ENCODE measurements around the gene TRIM31. TPM values are rescaled to one million over a fixed set of nuclear protein-coding genes. Genes with fewer than 3 reads are reported as not detected.
A peak's percentile ranks its signal among the peaks of the same experiment; 100 is the strongest.

Gene TRIM31
- total RNA-seq, 4 donors from 2014 or later: 1.3 TPM; not detected in 3

DNA sequence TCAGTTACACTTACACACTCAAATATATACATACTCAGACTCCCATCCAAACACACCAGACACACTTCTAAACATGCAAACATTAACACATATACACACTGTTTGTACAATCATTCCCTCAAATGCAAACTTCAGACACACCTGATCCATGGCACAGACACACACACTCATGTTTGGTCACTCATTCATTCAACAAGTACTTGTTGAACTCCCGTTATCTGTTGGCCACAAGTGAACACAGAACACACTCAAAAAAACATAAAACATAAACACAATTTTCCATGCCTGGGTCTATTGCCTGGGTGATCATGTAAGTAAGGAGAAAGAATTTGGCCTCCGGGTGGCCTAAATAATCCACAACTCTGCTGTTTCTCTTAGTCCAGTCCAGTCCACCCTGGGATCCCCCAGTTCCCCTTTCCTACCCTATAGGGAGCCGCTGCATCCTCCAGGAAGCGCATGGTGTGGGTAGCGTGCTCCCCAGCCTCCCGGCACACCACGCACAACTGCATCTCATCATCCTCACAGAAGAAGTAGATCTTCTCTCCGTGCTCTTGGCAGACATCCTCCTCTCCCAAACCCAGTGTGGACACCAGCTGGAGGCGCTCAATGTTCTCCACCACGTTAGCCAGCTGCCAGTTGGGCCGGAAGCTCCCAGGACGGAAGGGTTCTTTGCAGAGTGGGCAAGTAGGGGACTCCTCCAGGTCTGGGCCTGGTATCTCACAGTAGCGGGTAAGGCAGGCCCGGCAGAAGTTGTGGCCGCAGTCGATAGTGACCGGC lies 47.3 kb upstream of the TRIM31 start:
- Histone ChIP-seq H3K4me3 (no peak overlapping the region), H3K27ac (replicated peaks in 1 of 4) (no peak overlapping the region), H3K4me1 (peaks cover 1 to 10% (median 7%) of the 10 kb centered on the region in 4 donors), H3K36me3 (no peaks in the 10 kb centered on the region), H3K27me3 (peaks cover 0 to 37% (median 0%) of the 10 kb centered on the region in 4 donors), H3K9me3 (no peaks in the 10 kb centered on the region)
- no peak for TF ChIP-seq POLR2AphosphoS5 (IDR thresholded peaks at IDR 0.05)
- TF ChIP-seq, protein P1, sequence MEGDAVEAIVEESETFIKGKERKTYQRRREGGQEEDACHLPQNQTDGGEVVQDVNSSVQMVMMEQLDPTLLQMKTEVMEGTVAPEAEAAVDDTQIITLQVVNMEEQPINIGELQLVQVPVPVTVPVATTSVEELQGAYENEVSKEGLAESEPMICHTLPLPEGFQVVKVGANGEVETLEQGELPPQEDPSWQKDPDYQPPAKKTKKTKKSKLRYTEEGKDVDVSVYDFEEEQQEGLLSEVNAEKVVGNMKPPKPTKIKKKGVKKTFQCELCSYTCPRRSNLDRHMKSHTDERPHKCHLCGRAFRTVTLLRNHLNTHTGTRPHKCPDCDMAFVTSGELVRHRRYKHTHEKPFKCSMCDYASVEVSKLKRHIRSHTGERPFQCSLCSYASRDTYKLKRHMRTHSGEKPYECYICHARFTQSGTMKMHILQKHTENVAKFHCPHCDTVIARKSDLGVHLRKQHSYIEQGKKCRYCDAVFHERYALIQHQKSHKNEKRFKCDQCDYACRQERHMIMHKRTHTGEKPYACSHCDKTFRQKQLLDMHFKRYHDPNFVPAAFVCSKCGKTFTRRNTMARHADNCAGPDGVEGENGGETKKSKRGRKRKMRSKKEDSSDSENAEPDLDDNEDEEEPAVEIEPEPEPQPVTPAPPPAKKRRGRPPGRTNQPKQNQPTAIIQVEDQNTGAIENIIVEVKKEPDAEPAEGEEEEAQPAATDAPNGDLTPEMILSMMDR (IDR thresholded peaks at IDR 0.05): no peak
- no peak for TF ChIP-seq EP300 (IDR thresholded peaks at IDR 0.05)
- TF ChIP-seq POLR2A (IDR thresholded peaks at IDR 0.05; ENCODE audit: low read depth): no peak
- 91% methylated on average over 12 of the region's 17 CpGs for WGBS
- DNase-seq (ENCODE audit: extremely low spot score): peak; percentile 90
- intact Hi-C loops (cut with DNase I): no loop called here

DNA sequence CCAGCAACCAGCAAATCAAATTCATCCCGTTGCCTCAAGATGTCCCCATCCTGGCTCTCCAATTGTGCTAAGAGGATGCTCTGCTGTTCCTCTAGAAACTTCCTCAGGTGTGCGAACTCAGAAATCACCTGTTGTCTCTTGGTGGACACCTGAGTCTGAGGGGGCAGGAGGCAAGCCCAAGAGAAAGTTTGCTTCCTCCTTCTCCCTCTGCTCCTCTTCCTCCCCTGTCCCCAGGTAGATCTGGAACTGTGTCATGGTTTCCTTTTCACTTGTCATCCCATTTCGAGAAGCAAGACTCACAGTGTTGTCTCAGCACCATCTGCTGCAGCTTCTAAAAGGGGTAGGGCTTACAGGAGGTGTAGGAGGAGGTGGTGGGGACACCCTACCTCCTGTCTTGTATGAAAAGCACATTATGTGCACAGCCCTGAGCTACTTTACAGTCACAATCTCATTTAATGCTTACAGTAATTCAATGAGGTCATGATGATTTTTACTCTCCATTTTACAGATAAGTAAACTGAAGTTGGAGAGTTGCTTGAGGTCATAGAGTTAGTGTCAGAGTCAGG lies 45.7 kb upstream of the TRIM31 start:
- H3K27ac ChIP-seq (replicated peaks in 1 of 4): no peak overlapping the region
- WGBS: 55% methylated on average over 3 of the region's 3 CpGs
- H3K36me3 ChIP-seq: no peaks in the 10 kb centered on the region
- no peaks in the 10 kb centered on the region for H3K9me3 ChIP-seq
- intact Hi-C loops (cut with DNase I): no loop called here
- TF ChIP-seq POLR2A (IDR thresholded peaks at IDR 0.05; ENCODE audit: low read depth) (no peak), EP300 (IDR thresholded peaks at IDR 0.05) (no peak)
- DNase-seq (ENCODE audit: extremely low spot score): peak; percentile 88
- H3K4me3 ChIP-seq: no peak overlapping the region
- H3K4me1 ChIP-seq: peaks cover 6 to 10% (median 8%) of the 10 kb centered on the region in 4 donors
- peaks cover 0 to 40% (median 0%) of the 10 kb centered on the region in 4 donors for H3K27me3 ChIP-seq

DNA sequence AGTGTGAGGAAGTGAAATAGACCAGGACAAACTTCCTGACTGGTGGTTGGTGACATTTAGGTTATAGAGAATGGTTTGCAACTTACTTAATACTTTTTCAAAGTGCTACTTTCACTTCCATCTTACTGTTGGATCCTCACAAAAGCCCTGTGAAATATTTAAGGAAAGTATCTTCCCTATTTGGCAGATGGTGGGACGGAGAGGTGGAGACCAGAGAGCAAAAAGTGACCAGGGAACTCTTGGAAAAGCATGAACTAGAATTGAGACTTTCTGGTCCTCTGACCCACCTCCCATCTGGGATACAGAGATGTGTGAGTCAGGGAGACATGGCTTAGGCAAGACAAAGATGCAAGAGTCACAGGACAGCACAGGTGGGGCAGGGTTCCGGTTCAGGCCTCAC lies 45.1 kb upstream of the TRIM31 start:
- Histone ChIP-seq H3K9me3 (no peaks in the 10 kb centered on the region), H3K36me3 (no peaks in the 10 kb centered on the region), H3K4me3 (no peak overlapping the region), H3K27me3 (peaks cover 0 to 34% (median 0%) of the 10 kb centered on the region in 4 donors), H3K4me1 (peaks cover 6 to 10% (median 8%) of the 10 kb centered on the region in 4 donors), H3K27ac (replicated peaks in 1 of 4) (no peak overlapping the region)
- 93% methylated on average over 2 of the region's 2 CpGs for WGBS
- TF ChIP-seq EP300 (IDR thresholded peaks at IDR 0.05) (no peak), POLR2AphosphoS5 (IDR thresholded peaks at IDR 0.05) (no peak)
- TF ChIP-seq, protein P1 (IDR thresholded peaks at IDR 0.05): no peak
- intact Hi-C loops (cut with DNase I): no loop called here
- no peak for DNase-seq (ENCODE audit: extremely low spot score)

DNA sequence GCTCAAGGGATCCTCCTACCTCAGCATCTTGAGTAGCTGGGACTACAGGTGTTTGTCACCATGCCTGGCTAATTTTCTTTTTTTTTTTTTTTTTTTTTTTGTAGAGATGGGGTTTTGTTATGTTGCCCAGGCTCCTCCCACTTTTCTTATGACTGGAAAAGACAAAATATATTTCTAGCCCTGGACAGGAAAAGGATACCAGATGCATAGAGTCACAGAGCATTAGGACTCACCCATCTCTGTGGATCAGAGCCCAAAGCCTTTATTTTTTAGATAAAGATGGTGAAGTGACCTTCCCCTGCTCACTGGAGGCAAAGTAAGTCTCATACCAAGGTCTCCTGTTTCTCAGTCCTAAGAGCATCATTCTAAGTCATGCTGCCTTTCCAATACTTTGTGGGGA lies 44.7 kb upstream of the TRIM31 start:
- Histone ChIP-seq H3K27ac (replicated peaks in 1 of 4) (no peak overlapping the region), H3K9me3 (no peaks in the 10 kb centered on the region), H3K4me1 (peaks cover 6 to 10% (median 8%) of the 10 kb centered on the region in 4 donors), H3K36me3 (no peaks in the 10 kb centered on the region), H3K4me3 (no peak overlapping the region), H3K27me3 (peaks cover 0 to 34% (median 0%) of the 10 kb centered on the region in 4 donors)
- intact Hi-C loops (cut with DNase I): no loop called here
- TF ChIP-seq POLR2AphosphoS5 (IDR thresholded peaks at IDR 0.05) (no peak), EP300 (IDR thresholded peaks at IDR 0.05) (no peak), POLR2A (IDR thresholded peaks at IDR 0.05; ENCODE audit: low read depth) (no peak)
- TF ChIP-seq, protein P1 (IDR thresholded peaks at IDR 0.05): no peak
- no peak for DNase-seq (ENCODE audit: extremely low spot score)

DNA sequence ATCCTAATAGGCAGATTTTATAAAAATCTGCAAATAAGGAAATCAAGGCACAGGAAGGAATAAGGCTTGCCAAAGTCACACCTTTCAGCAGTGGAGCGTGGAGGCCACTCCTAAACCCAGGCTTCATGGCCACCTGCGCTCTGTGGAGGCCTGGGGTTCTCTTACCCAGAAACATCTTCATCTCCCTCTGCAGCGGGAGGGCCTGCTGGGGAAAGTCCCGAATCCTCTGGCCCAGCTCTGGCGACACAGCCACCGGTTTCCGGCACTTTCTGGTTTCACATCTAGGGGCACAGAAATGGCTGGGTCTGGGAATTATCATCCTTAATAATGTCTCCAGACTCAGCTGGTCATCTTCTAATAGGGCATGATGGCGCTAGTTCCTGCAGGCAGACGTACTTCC lies 43.9 kb upstream of the TRIM31 start:
- peaks cover 0 to 34% (median 0%) of the 10 kb centered on the region in 4 donors for H3K27me3 ChIP-seq

More for the DNA sequence above, 43.9 kb upstream of the TRIM31 start:
- peaks cover 6 to 10% (median 8%) of the 10 kb centered on the region in 4 donors for H3K4me1 ChIP-seq
- no peaks in the 10 kb centered on the region for H3K9me3 ChIP-seq
- intact Hi-C loops (cut with DNase I): no loop called here
- no peaks in the 10 kb centered on the region for H3K36me3 ChIP-seq
- WGBS: 80% methylated on average over 9 of the region's 9 CpGs
- no peak overlapping the region for H3K27ac ChIP-seq (replicated peaks in 1 of 4)
- TF ChIP-seq, protein P1 (IDR thresholded peaks at IDR 0.05): no peak
- TF ChIP-seq POLR2AphosphoS5 (IDR thresholded peaks at IDR 0.05) (no peak), POLR2A (IDR thresholded peaks at IDR 0.05; ENCODE audit: low read depth) (no peak), EP300 (IDR thresholded peaks at IDR 0.05) (no peak)
- no peak overlapping the region for H3K4me3 ChIP-seq
- no peak for DNase-seq (ENCODE audit: extremely low spot score)

All from esophagus muscularis mucosa (tissue), 4 donors.